ENCODE results near the gene IARS1. TPM values are rescaled to one million over a fixed set of nuclear protein-coding genes. Genes with fewer than 3 reads are reported as not detected.

The IARS1 gene
- total and polyA plus RNA-seq, 3 donors from 2014 or later: 57.2 to 143 (median 112) TPM

GRCh38 chr9:92289708-92290390 lies 3.6 kb downstream of the IARS1 start:
- Histone ChIP-seq H3K27ac (no peak overlapping the region), H3K27me3 (no peaks in the 10 kb centered on the region), H3K4me3 (no peak overlapping the region), H3K36me3 (ENCODE audit: low read depth, missing control alignments) (no peaks in the 10 kb centered on the region), H3K4me1 (peaks cover 21% of the 10 kb centered on the region), H3K9me3 (no peaks in the 10 kb centered on the region)
- intact Hi-C loops (cut with DNase I; ENCODE audit: low total_unique reads): no loop called here
- no peak for DNase-seq
- TF ChIP-seq CTCF (IDR thresholded peaks at IDR 0.05): no peak
- no peak for TF ChIP-seq POLR2A (IDR thresholded peaks at IDR 0.05)
- 96 to 97% methylated on average over 5 of the region's 5 CpGs for WGBS, 2 donors

GRCh38 chr9:92279302-92279701 lies 14.2 kb downstream of the IARS1 start:
- no peak overlapping the region for H3K4me3 ChIP-seq
- DNase-seq: no peak
- intact Hi-C loops (cut with DNase I; ENCODE audit: low total_unique reads): no loop called here
- H3K36me3 ChIP-seq (ENCODE audit: low read depth, missing control alignments): no peaks in the 10 kb centered on the region
- H3K27ac ChIP-seq: no peak overlapping the region
- TF ChIP-seq POLR2A (IDR thresholded peaks at IDR 0.05) (no peak), CTCF (IDR thresholded peaks at IDR 0.05) (no peak)
- H3K4me1 ChIP-seq: no peaks in the 10 kb centered on the region
- H3K9me3 ChIP-seq: no peaks in the 10 kb centered on the region
- 87 to 100% methylated on average over 1 of the region's 1 CpG for WGBS, 2 donors
- H3K27me3 ChIP-seq: no peaks in the 10 kb centered on the region

- intact Hi-C loops (cut with DNase I; ENCODE audit: low total_unique reads): no loop called here
- Histone ChIP-seq H3K36me3 (ENCODE audit: low read depth, missing control alignments) (no peaks in the 10 kb centered on the region), H3K27me3 (no peaks in the 10 kb centered on the region), H3K4me1 (no peaks in the 10 kb centered on the region), H3K27ac (no peak overlapping the region), H3K9me3 (no peaks in the 10 kb centered on the region), H3K4me3 (no peak overlapping the region)
- DNase-seq: no peak
- 80% methylated on average over 2 of the region's 2 CpGs for WGBS, 2 donors
- TF ChIP-seq CTCF (IDR thresholded peaks at IDR 0.05): no peak
- TF ChIP-seq POLR2A (IDR thresholded peaks at IDR 0.05): no peak
Measured at GRCh38 chr9:92278110-92278509, 15.4 kb downstream of the IARS1 start.

- Histone ChIP-seq H3K9me3 (no peaks in the 10 kb centered on the region), H3K27ac (no peak overlapping the region), H3K27me3 (no peaks in the 10 kb centered on the region), H3K4me1 (no peaks in the 10 kb centered on the region), H3K4me3 (no peak overlapping the region), H3K36me3 (ENCODE audit: low read depth, missing control alignments) (no peaks in the 10 kb centered on the region)
- no peak for DNase-seq
- TF ChIP-seq CTCF (IDR thresholded peaks at IDR 0.05): no peak
- no peak for TF ChIP-seq POLR2A (IDR thresholded peaks at IDR 0.05)
- intact Hi-C loops (cut with DNase I; ENCODE audit: low total_unique reads): no loop called here
- WGBS, 2 donors: 36 to 51% methylated on average over 11 of the region's 11 CpGs
Measured at GRCh38 chr9:92276331-92277032, 17.0 kb downstream of the IARS1 start.
